ENCODE results near the gene BPIFB1. TPM values are rescaled to one million over a fixed set of nuclear protein-coding genes. Genes with fewer than 3 reads are reported as not detected.

BPIFB1 gene
- total RNA-seq, 3 donors from 2014 or later, result 0.66 to 1.0 TPM; not detected in 1

DNA sequence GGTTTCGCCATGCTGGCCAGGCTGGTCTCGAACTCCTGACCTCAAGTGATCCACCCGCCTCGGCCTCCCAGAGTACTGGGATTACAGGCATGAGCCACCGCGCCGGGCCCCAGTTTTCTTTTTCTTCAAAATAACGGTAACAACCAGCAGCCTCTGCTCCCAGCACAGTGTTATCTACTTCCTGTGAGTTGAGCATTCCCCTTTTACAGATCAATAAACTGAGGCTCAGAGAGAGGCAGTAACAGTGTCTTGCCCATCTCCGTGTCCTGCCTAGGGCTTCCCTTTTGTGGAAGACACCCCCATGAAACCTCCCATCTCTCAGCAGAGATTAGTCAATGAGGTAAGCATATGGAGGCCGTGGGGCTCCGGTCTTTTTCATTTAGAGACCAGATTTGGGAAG lies 29.6 kb downstream of the BPIFB1 start:
- Histone ChIP-seq H3K9me3 (no peaks in the 10 kb centered on the region), H3K4me3 (no peak overlapping the region), H3K36me3 (no peaks in the 10 kb centered on the region), H3K4me1 (no peaks in the 10 kb centered on the region), H3K27me3 (no peaks in the 10 kb centered on the region), H3K27ac (no peak overlapping the region)
- no peak for DNase-seq (ENCODE audit: low spot score in 2 of 2)
- intact Hi-C loops (cut with DNase I; ENCODE audit: low total_unique reads), result no loop called here
- TF ChIP-seq, protein P1, sequence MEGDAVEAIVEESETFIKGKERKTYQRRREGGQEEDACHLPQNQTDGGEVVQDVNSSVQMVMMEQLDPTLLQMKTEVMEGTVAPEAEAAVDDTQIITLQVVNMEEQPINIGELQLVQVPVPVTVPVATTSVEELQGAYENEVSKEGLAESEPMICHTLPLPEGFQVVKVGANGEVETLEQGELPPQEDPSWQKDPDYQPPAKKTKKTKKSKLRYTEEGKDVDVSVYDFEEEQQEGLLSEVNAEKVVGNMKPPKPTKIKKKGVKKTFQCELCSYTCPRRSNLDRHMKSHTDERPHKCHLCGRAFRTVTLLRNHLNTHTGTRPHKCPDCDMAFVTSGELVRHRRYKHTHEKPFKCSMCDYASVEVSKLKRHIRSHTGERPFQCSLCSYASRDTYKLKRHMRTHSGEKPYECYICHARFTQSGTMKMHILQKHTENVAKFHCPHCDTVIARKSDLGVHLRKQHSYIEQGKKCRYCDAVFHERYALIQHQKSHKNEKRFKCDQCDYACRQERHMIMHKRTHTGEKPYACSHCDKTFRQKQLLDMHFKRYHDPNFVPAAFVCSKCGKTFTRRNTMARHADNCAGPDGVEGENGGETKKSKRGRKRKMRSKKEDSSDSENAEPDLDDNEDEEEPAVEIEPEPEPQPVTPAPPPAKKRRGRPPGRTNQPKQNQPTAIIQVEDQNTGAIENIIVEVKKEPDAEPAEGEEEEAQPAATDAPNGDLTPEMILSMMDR (IDR thresholded peaks at IDR 0.05), result no peak
- TF ChIP-seq POLR2A (IDR thresholded peaks at IDR 0.05), result no peak
- TF ChIP-seq POLR2AphosphoS5 (IDR thresholded peaks at IDR 0.05), result no peak

DNA sequence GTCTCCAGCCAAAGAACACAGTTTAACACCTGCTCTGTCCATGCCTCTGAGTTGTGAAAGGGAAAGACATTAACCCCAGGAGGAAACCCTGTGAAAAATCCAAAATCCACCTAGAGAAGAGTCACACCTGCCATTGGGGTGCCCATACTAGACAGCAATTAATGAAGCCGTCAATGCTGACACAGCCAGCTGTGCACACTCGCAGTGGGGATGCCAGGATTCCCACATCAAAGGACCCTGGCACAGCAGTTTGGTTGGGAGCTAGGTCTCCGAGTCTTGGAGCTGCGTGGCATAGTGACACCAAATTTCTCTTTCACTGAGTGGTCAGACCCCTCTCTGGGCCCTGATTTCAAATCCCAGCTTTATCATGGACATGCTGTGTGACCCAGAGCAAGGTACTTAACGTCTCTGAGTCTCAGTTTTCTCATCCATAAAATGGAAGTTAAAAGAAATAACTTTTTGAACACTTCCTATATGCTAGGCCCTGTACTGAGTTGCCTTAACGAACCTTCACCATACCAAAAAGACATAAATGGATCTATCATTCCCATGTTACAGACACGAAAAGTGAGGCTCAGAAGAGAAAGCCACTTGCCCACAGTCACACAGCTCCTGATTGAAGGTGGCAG lies 30.8 kb downstream of the BPIFB1 start:
- H3K36me3 ChIP-seq, result no peaks in the 10 kb centered on the region
- H3K9me3 ChIP-seq, result no peaks in the 10 kb centered on the region
- no peak overlapping the region for H3K4me3 ChIP-seq
- no peak for TF ChIP-seq POLR2AphosphoS5 (IDR thresholded peaks at IDR 0.05)
- no peak for TF ChIP-seq POLR2A (IDR thresholded peaks at IDR 0.05)
- TF ChIP-seq, protein P1 (IDR thresholded peaks at IDR 0.05), result no peak
- intact Hi-C loops (cut with DNase I; ENCODE audit: low total_unique reads), result no loop called here
- H3K4me1 ChIP-seq, result no peaks in the 10 kb centered on the region
- DNase-seq (ENCODE audit: low spot score in 2 of 2), result no peak
- no peak overlapping the region for H3K27ac ChIP-seq
- no peaks in the 10 kb centered on the region for H3K27me3 ChIP-seq

GRCh38 chr20:33316343-33316742 lies 33.3 kb downstream of the BPIFB1 start:
- Histone ChIP-seq H3K27me3 (no peaks in the 10 kb centered on the region), H3K4me1 (no peaks in the 10 kb centered on the region)
- intact Hi-C loops (cut with DNase I; ENCODE audit: low total_unique reads), result no loop called here

DNA sequence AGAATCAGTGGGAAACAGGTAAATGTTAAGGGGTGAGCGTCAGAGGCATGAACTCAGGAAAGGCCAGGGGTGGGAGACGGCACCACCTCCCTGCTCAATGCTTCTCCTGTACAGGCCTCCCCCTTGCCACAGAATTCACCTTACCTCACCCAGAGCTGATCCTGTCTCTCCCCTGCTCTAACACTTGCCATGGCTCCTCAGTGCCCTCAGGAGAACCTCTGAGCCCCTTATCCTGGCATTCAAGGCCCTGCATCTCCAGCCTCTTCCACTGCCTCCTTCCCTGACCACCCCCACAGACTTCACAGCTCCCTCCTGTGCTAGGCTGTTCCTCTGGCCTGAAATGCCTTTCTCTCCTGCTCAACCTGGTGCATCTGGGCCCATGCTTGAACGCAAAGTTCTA lies 33.9 kb downstream of the BPIFB1 start:
- Histone ChIP-seq H3K4me3 (no peak overlapping the region), H3K27me3 (no peaks in the 10 kb centered on the region), H3K9me3 (no peaks in the 10 kb centered on the region), H3K27ac (no peak overlapping the region), H3K36me3 (no peaks in the 10 kb centered on the region), H3K4me1 (no peaks in the 10 kb centered on the region)
- intact Hi-C loops (cut with DNase I; ENCODE audit: low total_unique reads), result no loop called here
- DNase-seq (ENCODE audit: low spot score in 2 of 2), result no peak
- TF ChIP-seq, protein P1 (IDR thresholded peaks at IDR 0.05), result no peak
- TF ChIP-seq POLR2AphosphoS5 (IDR thresholded peaks at IDR 0.05) (no peak), POLR2A (IDR thresholded peaks at IDR 0.05) (no peak)

More at GRCh38 chr20:33316343-33316742, 33.3 kb downstream of the BPIFB1 start:
- Histone ChIP-seq H3K9me3 (no peaks in the 10 kb centered on the region), H3K36me3 (no peaks in the 10 kb centered on the region), H3K4me3 (no peak overlapping the region), H3K27ac (no peak overlapping the region)
- no peak for DNase-seq (ENCODE audit: low spot score in 2 of 2)
- no peak for TF ChIP-seq POLR2A (IDR thresholded peaks at IDR 0.05)
- no peak for TF ChIP-seq POLR2AphosphoS5 (IDR thresholded peaks at IDR 0.05)
- TF ChIP-seq, protein P1 (IDR thresholded peaks at IDR 0.05), result no peak

DNA sequence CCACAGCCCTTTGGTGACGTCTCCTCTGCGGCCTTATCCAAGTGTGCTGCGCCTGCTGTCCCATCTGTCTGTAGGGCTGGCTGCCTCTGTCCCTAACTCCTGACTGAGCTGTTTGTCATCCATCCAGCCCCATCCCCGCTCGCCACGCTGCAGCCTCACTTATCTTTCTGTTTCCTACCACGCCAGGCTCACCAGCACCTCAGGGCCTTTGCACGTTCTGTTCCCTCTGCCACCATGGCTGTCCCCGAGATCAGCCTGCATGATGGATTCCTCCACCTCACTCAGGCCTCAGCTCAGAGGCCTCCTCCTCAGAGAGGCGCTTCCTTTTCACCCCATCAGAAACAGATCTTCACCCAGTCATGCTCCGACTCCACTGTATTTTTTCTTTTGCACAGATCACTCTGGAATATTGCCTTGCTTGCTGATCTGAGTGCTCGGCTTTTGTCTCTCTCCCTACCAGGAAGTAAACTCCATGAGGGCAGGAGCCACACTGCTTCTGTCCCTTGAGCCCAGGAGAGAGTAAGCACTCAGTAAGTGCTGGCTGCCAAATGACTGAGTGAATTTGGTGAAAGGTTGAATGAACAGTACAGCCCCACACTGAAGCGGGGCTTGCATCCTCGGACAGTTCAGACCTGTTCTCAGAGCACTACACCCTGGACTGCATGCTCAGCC lies 34.5 kb downstream of the BPIFB1 start:
- Histone ChIP-seq H3K4me1 (no peaks in the 10 kb centered on the region), H3K9me3 (no peaks in the 10 kb centered on the region), H3K27ac (no peak overlapping the region), H3K27me3 (no peaks in the 10 kb centered on the region), H3K4me3 (no peak overlapping the region), H3K36me3 (no peaks in the 10 kb centered on the region)
- intact Hi-C loops (cut with DNase I; ENCODE audit: low total_unique reads), result no loop called here
- no peak for DNase-seq (ENCODE audit: low spot score in 2 of 2)
- TF ChIP-seq POLR2AphosphoS5 (IDR thresholded peaks at IDR 0.05) (no peak), POLR2A (IDR thresholded peaks at IDR 0.05) (no peak)
- TF ChIP-seq, protein P1 (IDR thresholded peaks at IDR 0.05), result no peak

Measured in breast epithelium (tissue), 4 donors.